ENCODE results near the gene CACNA1E.

DNA sequence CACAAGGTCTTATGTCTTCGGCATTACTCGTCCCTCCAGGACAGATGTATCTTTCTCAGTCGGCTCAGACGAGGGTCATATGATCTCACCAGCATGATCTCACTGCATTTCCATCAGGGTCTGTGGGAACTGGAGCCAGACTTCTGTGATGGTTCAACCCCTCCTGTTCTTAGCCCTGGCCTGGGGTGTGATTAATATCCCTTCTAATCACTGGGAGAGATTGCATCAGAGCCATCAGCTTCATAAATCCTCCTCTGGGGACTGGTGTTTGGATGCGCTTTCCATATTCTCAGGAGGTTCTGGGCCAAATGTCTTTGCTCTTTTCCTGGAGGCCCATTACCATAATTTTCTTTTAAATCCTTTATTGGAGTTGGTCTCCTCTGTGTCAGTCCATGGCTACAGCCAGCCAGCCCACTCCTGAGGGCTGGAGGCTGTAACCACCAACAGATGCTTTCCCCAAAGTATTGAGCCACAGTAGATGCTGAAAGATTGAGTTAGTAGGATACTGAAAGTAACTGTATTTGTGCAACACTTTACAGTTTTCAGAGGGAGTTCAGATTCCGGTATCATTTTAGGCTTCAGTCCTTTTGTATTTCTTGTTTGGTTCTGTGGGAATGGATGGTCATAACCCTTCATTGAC lies 20.0 kb downstream of the CACNA1E start:
- TF ChIP-seq, protein P1, sequence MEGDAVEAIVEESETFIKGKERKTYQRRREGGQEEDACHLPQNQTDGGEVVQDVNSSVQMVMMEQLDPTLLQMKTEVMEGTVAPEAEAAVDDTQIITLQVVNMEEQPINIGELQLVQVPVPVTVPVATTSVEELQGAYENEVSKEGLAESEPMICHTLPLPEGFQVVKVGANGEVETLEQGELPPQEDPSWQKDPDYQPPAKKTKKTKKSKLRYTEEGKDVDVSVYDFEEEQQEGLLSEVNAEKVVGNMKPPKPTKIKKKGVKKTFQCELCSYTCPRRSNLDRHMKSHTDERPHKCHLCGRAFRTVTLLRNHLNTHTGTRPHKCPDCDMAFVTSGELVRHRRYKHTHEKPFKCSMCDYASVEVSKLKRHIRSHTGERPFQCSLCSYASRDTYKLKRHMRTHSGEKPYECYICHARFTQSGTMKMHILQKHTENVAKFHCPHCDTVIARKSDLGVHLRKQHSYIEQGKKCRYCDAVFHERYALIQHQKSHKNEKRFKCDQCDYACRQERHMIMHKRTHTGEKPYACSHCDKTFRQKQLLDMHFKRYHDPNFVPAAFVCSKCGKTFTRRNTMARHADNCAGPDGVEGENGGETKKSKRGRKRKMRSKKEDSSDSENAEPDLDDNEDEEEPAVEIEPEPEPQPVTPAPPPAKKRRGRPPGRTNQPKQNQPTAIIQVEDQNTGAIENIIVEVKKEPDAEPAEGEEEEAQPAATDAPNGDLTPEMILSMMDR (conservative IDR thresholded peaks at IDR 0.05; ENCODE audit: low read depth, low read length), result no peak
- TF ChIP-seq, protein P2, sequence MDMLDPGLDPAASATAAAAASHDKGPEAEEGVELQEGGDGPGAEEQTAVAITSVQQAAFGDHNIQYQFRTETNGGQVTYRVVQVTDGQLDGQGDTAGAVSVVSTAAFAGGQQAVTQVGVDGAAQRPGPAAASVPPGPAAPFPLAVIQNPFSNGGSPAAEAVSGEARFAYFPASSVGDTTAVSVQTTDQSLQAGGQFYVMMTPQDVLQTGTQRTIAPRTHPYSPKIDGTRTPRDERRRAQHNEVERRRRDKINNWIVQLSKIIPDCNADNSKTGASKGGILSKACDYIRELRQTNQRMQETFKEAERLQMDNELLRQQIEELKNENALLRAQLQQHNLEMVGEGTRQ (IDR thresholded peaks at IDR 0.05; ENCODE audit: low read depth, low read length), result no peak
- TF ChIP-seq CEBPB (IDR thresholded peaks at IDR 0.05; ENCODE audit: low read depth, low read length) (no peak), RAD21 (IDR thresholded peaks at IDR 0.05; ENCODE audit: low read length) (no peak), MXI1 (IDR thresholded peaks at IDR 0.05; ENCODE audit: borderline replicate concordance, low read depth, low read length) (no peak), SMC3 (IDR thresholded peaks at IDR 0.05; ENCODE audit: low read depth, low read length) (no peak), RFX5 (IDR thresholded peaks at IDR 0.05; ENCODE audit: low read depth, low read length) (no peak), MAFK (IDR thresholded peaks at IDR 0.05; ENCODE audit: low read depth, low read length) (no peak), RCOR1 (IDR thresholded peaks at IDR 0.05; ENCODE audit: insufficient replicate concordance, low read length) (no peak), POLR2A (IDR thresholded peaks at IDR 0.05; ENCODE audit: low read depth, low read length) (no peak), MAZ (IDR thresholded peaks at IDR 0.05; ENCODE audit: borderline replicate concordance, low read depth, low read length) (no peak)
- TF ChIP-seq, protein P3, sequence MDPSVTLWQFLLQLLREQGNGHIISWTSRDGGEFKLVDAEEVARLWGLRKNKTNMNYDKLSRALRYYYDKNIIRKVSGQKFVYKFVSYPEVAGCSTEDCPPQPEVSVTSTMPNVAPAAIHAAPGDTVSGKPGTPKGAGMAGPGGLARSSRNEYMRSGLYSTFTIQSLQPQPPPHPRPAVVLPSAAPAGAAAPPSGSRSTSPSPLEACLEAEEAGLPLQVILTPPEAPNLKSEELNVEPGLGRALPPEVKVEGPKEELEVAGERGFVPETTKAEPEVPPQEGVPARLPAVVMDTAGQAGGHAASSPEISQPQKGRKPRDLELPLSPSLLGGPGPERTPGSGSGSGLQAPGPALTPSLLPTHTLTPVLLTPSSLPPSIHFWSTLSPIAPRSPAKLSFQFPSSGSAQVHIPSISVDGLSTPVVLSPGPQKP (IDR thresholded peaks at IDR 0.05; ENCODE audit: borderline replicate concordance, low read depth, low read length), result no peak

All from IMR-90 (cell line).